Pulmonary artery endothelial cell (primary cell): Measurements from ENCODE around the gene PTGES3L. TPM values are rescaled to one million over a fixed set of nuclear protein-coding genes. Genes with fewer than 3 reads are reported as not detected.
A peak's percentile ranks its signal among the peaks of the same experiment; 100 is the strongest.
"Not testable (repeated sequence)": the region's sequence is repeated elsewhere in the genome, so short reads cannot be mapped to it uniquely, and the experiment has no call there.

Experiments used
- DNase-seq: peaks from one replicate; pipeline ENCODE4 v3.0.0-alpha.2; 2011; ENCODE audit warnings: low read depth, low spot score
- total RNA-seq: library from RNA; depleted of rRNA; stranded (reverse); fragments of >200 nt; gene quantifications from 2 replicates; pipeline ENCODE4 v1.2.3, GENCODE V29; 2014

The PTGES3L gene
- total RNA-seq, 1 donor from 2014 or later = 0.26 TPM

DNA sequence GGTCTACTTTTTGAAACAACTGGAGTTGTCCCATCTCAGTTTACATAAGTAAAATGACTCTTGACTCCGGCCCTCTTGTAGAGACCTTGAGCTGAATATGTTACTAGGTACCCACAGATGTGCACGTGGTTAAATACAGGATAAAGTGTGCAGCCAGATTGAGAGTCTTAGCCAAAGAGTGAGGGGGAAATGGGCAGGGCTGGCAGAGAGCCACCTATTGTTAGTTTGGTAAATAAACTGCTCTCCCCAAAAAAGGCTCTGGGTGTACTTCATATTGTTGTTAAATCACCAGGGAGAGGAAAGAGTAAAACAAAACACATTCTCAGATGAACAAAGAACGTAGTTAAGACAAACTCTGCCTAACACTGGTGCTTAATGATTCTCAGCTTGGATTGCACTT, 59.0 kb downstream of the PTGES3L start:
- peak; percentile 79 for DNase-seq

DNA sequence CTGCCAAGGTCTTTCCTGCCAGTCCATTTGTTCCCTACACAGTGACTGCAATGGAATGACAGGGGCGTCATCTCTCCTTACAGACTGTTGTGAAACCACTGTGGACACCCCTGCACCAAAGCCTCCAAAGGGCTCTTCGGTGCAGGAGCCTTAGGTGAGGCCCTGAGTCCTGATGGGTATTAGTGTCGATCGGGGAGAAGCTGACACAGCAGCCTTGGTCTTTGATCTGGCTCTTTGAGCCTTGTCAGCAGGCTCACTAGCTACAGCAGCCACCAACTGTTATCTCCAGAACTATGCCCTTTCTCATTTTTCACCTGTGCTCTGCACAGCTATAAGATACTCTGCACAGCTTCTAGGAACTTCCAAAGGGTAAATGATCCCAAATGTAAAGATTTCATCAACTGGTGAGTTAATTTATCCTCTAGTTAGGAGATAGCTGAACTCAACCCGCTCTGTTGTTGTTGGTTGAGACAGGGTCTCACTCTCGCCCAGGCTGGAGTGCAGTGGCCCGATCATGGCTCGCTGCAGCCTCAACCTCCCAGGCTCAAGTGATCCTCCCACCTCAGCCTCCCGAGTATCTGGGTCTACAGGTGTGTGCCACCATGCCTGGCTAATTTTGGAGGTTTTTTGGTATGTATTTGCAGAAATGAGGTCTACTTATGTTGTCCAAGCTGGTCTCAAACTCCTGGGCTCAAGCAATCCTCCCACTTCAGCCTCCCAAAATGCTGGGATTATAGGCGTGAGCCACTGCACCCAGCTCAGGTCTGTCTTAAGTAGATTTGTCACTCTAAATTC, 59.6 kb downstream of the PTGES3L start:
- DNase-seq = no peak

DNA sequence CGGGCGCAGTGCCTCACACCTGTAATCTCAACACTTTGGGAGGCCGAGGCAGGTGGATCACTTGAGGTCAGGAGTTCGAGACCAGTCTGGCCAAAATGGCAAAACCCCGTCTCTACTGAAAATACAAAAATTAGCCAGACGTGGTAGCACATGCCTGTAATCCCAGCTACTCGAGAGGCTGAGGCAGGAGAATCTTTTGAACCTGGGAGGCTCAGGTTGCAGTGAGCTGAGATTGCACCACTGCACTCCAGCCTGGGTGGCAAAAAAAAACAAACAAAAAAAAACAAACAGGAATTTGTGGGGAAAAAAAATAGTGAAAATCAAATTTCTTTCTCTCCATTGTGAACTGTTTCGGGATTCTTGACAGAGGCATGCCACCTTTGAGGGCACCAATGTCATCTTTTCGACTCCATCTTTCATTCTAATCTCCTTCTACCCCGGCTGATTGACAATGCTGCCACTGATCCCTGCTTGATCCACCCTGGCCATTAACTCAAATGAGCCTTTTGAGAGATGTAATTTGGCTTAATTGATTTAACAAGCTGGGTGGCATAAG, 60.3 kb downstream of the PTGES3L start:
- DNase-seq = not testable (repeated sequence)

DNA sequence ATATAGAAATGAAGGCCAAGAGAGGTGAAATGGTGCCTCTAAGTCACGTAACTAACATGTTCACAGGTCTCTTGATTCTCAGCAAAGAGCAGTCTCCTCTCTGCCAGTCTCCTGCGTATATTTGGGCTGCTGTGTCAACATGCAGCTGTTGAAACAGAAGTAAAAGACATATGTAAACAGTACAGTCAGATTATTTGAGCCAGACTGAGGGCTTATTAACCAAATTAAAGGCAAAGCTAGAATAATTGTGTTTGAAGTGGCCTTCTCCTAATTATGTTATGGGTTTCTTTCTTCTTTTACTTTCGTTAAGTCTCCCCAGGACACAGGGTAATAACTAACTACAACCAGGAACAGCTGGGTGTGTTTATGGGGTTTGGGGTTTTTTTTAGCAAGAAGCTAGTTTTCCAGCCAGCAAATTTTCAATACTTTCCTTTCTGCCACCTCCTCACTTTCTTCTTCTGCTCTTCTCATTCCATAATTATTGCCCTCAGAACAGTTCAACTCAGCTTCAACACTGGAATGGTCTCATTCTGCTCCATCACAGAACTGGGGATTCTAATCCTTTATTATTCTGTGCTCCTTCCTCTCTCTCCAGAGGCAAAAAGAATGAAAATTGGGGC, 60.9 kb downstream of the PTGES3L start:
- no peak for DNase-seq

Other genes with a start within 250 kb of the PTGES3L start
- gene EZH1, start 235.0 kb downstream of the PTGES3L start, total RNA-seq = 7.5 and 13.4 TPM in 2 replicates
- 2.1 and 5.4 TPM in 2 replicates for gene RAMP2, start 218.9 kb downstream of the PTGES3L start, total RNA-seq
- gene VPS25, start 206.6 kb downstream of the PTGES3L start, total RNA-seq = 39.0 and 55.6 TPM in 2 replicates
- gene WNK4, start 199.5 kb downstream of the PTGES3L start, total RNA-seq = 0.33 and 2.6 TPM in 2 replicates
- 71.8 and 73.5 TPM in 2 replicates for gene COA3, start 181.4 kb downstream of the PTGES3L start, total RNA-seq
- 0.04 TPM in 1 of 2 replicates, not detected in the other for gene CNTD1, start 181.2 kb downstream of the PTGES3L start, total RNA-seq
- 172 and 180 TPM in 2 replicates for gene BECN1, start 155.8 kb downstream of the PTGES3L start, total RNA-seq
- 89.3 and 111 TPM in 2 replicates for gene PSME3, start 146.7 kb downstream of the PTGES3L start, total RNA-seq
- gene AOC2, start 135.5 kb downstream of the PTGES3L start, total RNA-seq = 0.26 and 0.49 TPM in 2 replicates
- gene AOC3, start 128.9 kb downstream of the PTGES3L start, total RNA-seq = 0.04 TPM in 1 of 2 replicates, not detected in the other
- not detected in 2 replicates for gene G6PC1, start 79.3 kb downstream of the PTGES3L start, total RNA-seq
- gene AARSD1, start 15.6 kb downstream of the PTGES3L start, total RNA-seq = 22.2 and 29.3 TPM in 2 replicates
- gene RUNDC1, start 485 bp upstream of the PTGES3L start, total RNA-seq = 11.7 and 12.5 TPM in 2 replicates
- 827 and 1,178 TPM in 2 replicates for gene RPL27, start 18.3 kb upstream of the PTGES3L start, total RNA-seq
- gene IFI35, start 26.7 kb upstream of the PTGES3L start, total RNA-seq = 15.0 and 20.3 TPM in 2 replicates
- gene VAT1, start 42.3 kb upstream of the PTGES3L start, total RNA-seq = 226 and 227 TPM in 2 replicates
- 0.35 and 0.46 TPM in 2 replicates for gene RND2, start 45.2 kb upstream of the PTGES3L start, total RNA-seq
- gene BRCA1, start 145.3 kb upstream of the PTGES3L start, total RNA-seq = 21.2 and 38.1 TPM in 2 replicates
- 105 and 110 TPM in 2 replicates for gene NBR1, start 191.1 kb upstream of the PTGES3L start, total RNA-seq
- 1.6 and 2.7 TPM in 2 replicates for gene TMEM106A, start 231.8 kb upstream of the PTGES3L start, total RNA-seq
- gene CCDC200, start 248.5 kb upstream of the PTGES3L start, total RNA-seq = not detected in 2 replicates